B cell (primary cell): Measurements from ENCODE around the gene GPBP1L1. TPM values are rescaled to one million over a fixed set of nuclear protein-coding genes. Genes with fewer than 3 reads are reported as not detected.
"Not testable (repeated sequence)": the region's sequence is repeated elsewhere in the genome, so short reads cannot be mapped to it uniquely, and the experiment has no call there.

ENCODE experiments used
- ATAC-seq: fragments of 200-7000 bp; cut with Tn5 transposase; one replicate; pipeline ENCODE4 v1.10.0; 2021; ENCODE audit warnings: low read depth, mild to moderate bottlenecking, moderate number of reproducible peaks, moderate library complexity
- CTCF ChIA-PET: fragments of 350-600 bp; sonication (Branson Sonifier 250); formaldehyde crosslinking; loops from one replicate; lab custom pipeline; 2021; ENCODE audit warnings: antibody characterized with exemption, inconsistent platforms; lab: Charles Lee
- POLR2A ChIA-PET: fragments of 350-600 bp; sonication (Branson Sonifier 250); formaldehyde crosslinking; loops from one replicate; lab custom pipeline; 2021; ENCODE audit warnings: antibody characterized with exemption; lab: Charles Lee
- DNase-seq: peaks from one replicate; pipeline ENCODE4 v3.0.0; 2013
- H2AFZ ChIP-seq: 2 replicates; pipeline ENCODE4 v1.6.1; 2012; ENCODE audit warnings: mild to moderate bottlenecking, low read depth, low read length; ENCODE audit not compliant: insufficient read depth, poor library complexity, severe bottlenecking
- H3K27ac ChIP-seq, 2 donors: 1 replicate in 1 of 2; 2 replicates in 1 of 2; pipeline ENCODE4 v1.5.1; 2012 to 2013; ENCODE audit warnings: low read length in 2 of 2, mild to moderate bottlenecking in 2 of 2, moderate library complexity in 1 of 2
- H3K27me3 ChIP-seq, 4 experiments: fragments of 200-600 bp in 1 of 4; sonication (generic) in 1 of 4; replicated peaks in 1 of 4; 1 replicate in 2 of 4; 2 replicates in 2 of 4; pipeline versions ENCODE4 v1.6.1 to v1.7.0; 2013 to 2016; ENCODE audit warnings: low read length in 3 of 4, mild to moderate bottlenecking in 2 of 4, mixed read lengths in 1 of 4, moderate library complexity in 1 of 4; ENCODE audit not compliant: insufficient read depth in 4 of 4, control insufficient read depth in 3 of 4; ENCODE audit errors: control extremely low read depth in 1 of 4
- H3K36me3 ChIP-seq, 2 experiments: replicated peaks in 1 of 2; 1 replicate in 1 of 2; 2 replicates in 1 of 2; pipeline versions ENCODE4 v1.6.1 to v1.7.1; 2013; ENCODE audit warnings: low read length in 1 of 2; ENCODE audit not compliant: insufficient read depth in 2 of 2, control insufficient read depth in 1 of 2; ENCODE audit errors: control extremely low read depth in 1 of 2, extremely low read depth in 1 of 2
- H3K4me1 ChIP-seq, 2 donors: fragments of 200-600 bp in 1 of 2; sonication (generic) in 1 of 2; 1 replicate in 1 of 2; 2 replicates in 1 of 2; pipeline versions ENCODE4 v1.5.1 to v1.6.1; 2013 to 2017; ENCODE audit warnings: low read length in 2 of 2; ENCODE audit not compliant: control insufficient read depth in 2 of 2, insufficient read depth in 2 of 2
- H3K4me2 ChIP-seq: replicated peaks from 2 replicates; pipeline ENCODE3; 2012; ENCODE audit warnings: mild to moderate bottlenecking, low read depth, low read length; ENCODE audit not compliant: poor library complexity, severe bottlenecking
- H3K4me3 ChIP-seq, 5 experiments: fragments of 200-600 bp in 1 of 5; sonication (generic) in 1 of 5; 1 replicate in 3 of 5; 2 replicates in 2 of 5; pipeline versions ENCODE4 v1.5.1 to v1.7.0; 2011 to 2016; ENCODE audit warnings: low read length in 4 of 5, mild to moderate bottlenecking in 4 of 5, low read depth in 2 of 5, control low read depth in 1 of 5, moderate library complexity in 1 of 5; ENCODE audit not compliant: insufficient read depth in 1 of 5; ENCODE audit errors: control extremely low read depth in 1 of 5, extremely low read depth in 1 of 5
- H3K79me2 ChIP-seq: fragments of 200-600 bp; sonication (generic); one replicate; pipeline ENCODE4 v1.6.0; 2016; ENCODE audit warnings: low read length; ENCODE audit not compliant: control insufficient read depth, insufficient read depth
- H3K9ac ChIP-seq: fragments of 200-600 bp; sonication (generic); 2 replicates; pipeline ENCODE4 v1.6.1; 2017; ENCODE audit warnings: mild to moderate bottlenecking, low read length, moderate library complexity
- H3K9me3 ChIP-seq, 3 donors: one replicate each; pipeline versions ENCODE4 v1.6.1 to v1.7.1; 2013; ENCODE audit warnings: low read length in 2 of 3; ENCODE audit not compliant: control insufficient read depth in 2 of 3, insufficient read depth in 1 of 3; ENCODE audit errors: control extremely low read depth in 1 of 3
- H4K20me1 ChIP-seq: 2 replicates; pipeline ENCODE4 v1.6.0; 2012; ENCODE audit warnings: mild to moderate bottlenecking, low read length; ENCODE audit not compliant: insufficient read depth, control insufficient read depth, poor library complexity, severe bottlenecking
- H3K27ac Mint-ChIP-seq: one replicate; pipeline ENCODE4 v1.8.0; 2021; ENCODE audit warnings: mixed read lengths
- H3K27me3 Mint-ChIP-seq: one replicate; pipeline ENCODE4 v1.8.0; 2021; ENCODE audit warnings: mixed read lengths
- H3K4me1 Mint-ChIP-seq: one replicate; pipeline ENCODE4 v1.8.0; 2021; ENCODE audit warnings: mixed read lengths
- H3K4me3 Mint-ChIP-seq: one replicate; pipeline ENCODE4 v1.8.0; 2021; ENCODE audit warnings: mixed read lengths
- H3K9me3 Mint-ChIP-seq: one replicate; pipeline ENCODE4 v1.8.0; 2022; ENCODE audit warnings: mixed read lengths; ENCODE audit not compliant: insufficient read depth
- CTCF ChIP-seq: fragments of 200-600 bp; IDR thresholded peaks from one replicate; pipeline ENCODE4 v1.8.0; 2022; ENCODE audit warnings: antibody characterized with exemption, mild to moderate bottlenecking
- EZH2 ChIP-seq: IDR thresholded peaks from 2 replicates; pipeline ENCODE4 v1.6.1; 2012; ENCODE audit warnings: borderline replicate concordance, low read depth, mild to moderate bottlenecking, moderate library complexity, low read length; ENCODE audit not compliant: insufficient read depth, poor library complexity, severe bottlenecking
- WGBS: methylation state at CpG from one replicate; pipeline ENCODE4 v1.1.5; 2013; ENCODE audit warnings: missing lambda C conversion rate; ENCODE audit not compliant: insufficient coverage; 5-methylcytosine and 5-hydroxymethylcytosine counted together
- intact Hi-C: fragments of 100-400 bp; cut with micrococcal nuclease; formaldehyde crosslinking; loops from one replicate; pipeline ENCODE4 v1.10.0; 2022
- polyA plus RNA-seq: library from polyadenylated mRNA; depleted of rRNA; stranded (reverse); fragments of >200 nt; gene quantifications from 2 replicates; pipeline ENCODE4 v1.2.3, GENCODE V29; 2012
- total RNA-seq, 2 donors: library from RNA; stranded (reverse); fragments of 120-200 nt in 1 of 2; gene quantifications; 1 replicate in 1 of 2; 2 replicates in 1 of 2; pipeline versions ENCODE4 v1.2.3 to v1.2.4, GENCODE V29; 2013 to 2022

The GPBP1L1 gene
- total and polyA plus RNA-seq, 2 donors (not counting 1 experiment from before 2014, with no cell fraction given): 75.5 to 137 TPM

- Mint-ChIP-seq H3K27me3 (no peaks in the 10 kb centered on the region), H3K27ac (no peak overlapping the region), H3K9me3 (peaks cover 5% of the 10 kb centered on the region), H3K4me1 (no peaks in the 10 kb centered on the region), H3K4me3 (no peak overlapping the region)
- ATAC-seq (no peak), DNase-seq (no peak)
- intact Hi-C loops: no loop called here
- no peak overlapping the region for H3K9ac ChIP-seq
- H3K79me2 ChIP-seq: no peaks in the 10 kb centered on the region
- no peaks in the 10 kb centered on the region for H3K27me3 ChIP-seq
- H3K4me1 ChIP-seq: no peaks in the 10 kb centered on the region
- no peak overlapping the region for H2AFZ ChIP-seq
- ChIA-PET POLR2A (no interaction called here), CTCF (no interaction called here)
- H3K9me3 ChIP-seq: peaks cover 0 to 13% (median 5%) of the 10 kb centered on the region in 3 donors
- H3K4me3 ChIP-seq: no peak overlapping the region
- no peak for TF ChIP-seq CTCF
- TF ChIP-seq EZH2: no peak
- no CpG with 5 or more reads among the region's 1 CpG for WGBS
- H3K36me3 ChIP-seq: peaks cover 4 to 13% of the 10 kb centered on the region in 2 experiments
- peaks cover 4% of the 10 kb centered on the region for H4K20me1 ChIP-seq
- H3K27ac ChIP-seq: no peak overlapping the region
- H3K4me2 ChIP-seq: no peak overlapping the region
Measured at GRCh38 chr1:45704637-45705036, 18.3 kb upstream of the GPBP1L1 start.

- intact Hi-C loops: no loop called here
- Mint-ChIP-seq H3K9me3 (no peaks in the 10 kb centered on the region), H3K4me1 (peaks cover 6% of the 10 kb centered on the region), H3K27me3 (no peaks in the 10 kb centered on the region), H3K27ac (no peak overlapping the region), H3K4me3 (no peak overlapping the region)
- H3K4me1 ChIP-seq: no peaks in the 10 kb centered on the region
- 90% methylated on average over 2 of the region's 7 CpGs for WGBS
- no peak overlapping the region for H3K9ac ChIP-seq
- no peak overlapping the region for H3K4me2 ChIP-seq
- H3K9me3 ChIP-seq: no peaks in the 10 kb centered on the region
- peaks cover 3 to 34% of the 10 kb centered on the region in 2 experiments for H3K36me3 ChIP-seq
- no peaks in the 10 kb centered on the region for H4K20me1 ChIP-seq
- CTCF ChIA-PET: no interaction called here
- H3K4me3 ChIP-seq: no peak overlapping the region
- no peak for DNase-seq
- TF ChIP-seq CTCF: no peak
- no peak for TF ChIP-seq EZH2
- ATAC-seq: no peak
- H3K27ac ChIP-seq: no peak overlapping the region
- H3K27me3 ChIP-seq: no peaks in the 10 kb centered on the region
- POLR2A ChIA-PET: interaction anchor here (0.7 kb wide), 1 partner anchor 1029 kb away, joined by 4 read pairs; no protein-coding TSS in a partner anchor
- peaks cover 11% of the 10 kb centered on the region for H3K79me2 ChIP-seq
- no peak overlapping the region for H2AFZ ChIP-seq
Measured at GRCh38 chr1:45694823-45695222, 8.5 kb upstream of the GPBP1L1 start.

GRCh38 chr1:45693811-45694210 is 7.5 kb upstream of the GPBP1L1 start:
- H3K27me3 Mint-ChIP-seq, CTCF ChIA-PET: not testable (repeated sequence)

More at GRCh38 chr1:45693811-45694210, 7.5 kb upstream of the GPBP1L1 start:
- H3K4me1 ChIP-seq, H3K4me1 Mint-ChIP-seq, H3K4me3 ChIP-seq, H3K27ac ChIP-seq, H3K9ac ChIP-seq, H4K20me1 ChIP-seq, ATAC-seq, H3K9me3 ChIP-seq, H3K27ac Mint-ChIP-seq, H2AFZ ChIP-seq, H3K4me2 ChIP-seq, POLR2A ChIA-PET, H3K27me3 ChIP-seq, intact Hi-C loops, H3K9me3 Mint-ChIP-seq, H3K4me3 Mint-ChIP-seq, DNase-seq: not testable (repeated sequence)
- peaks cover 21% of the 10 kb centered on the region for H3K79me2 ChIP-seq
- WGBS: 100% methylated on average over 3 of the region's 8 CpGs
- peaks cover 2 to 34% of the 10 kb centered on the region in 2 experiments for H3K36me3 ChIP-seq
